ENCODE data around the gene CC2D1A. TPM values are rescaled to one million over a fixed set of nuclear protein-coding genes. Genes with fewer than 3 reads are reported as not detected.

CC2D1A gene
- total RNA-seq, 4 donors from 2014 or later: 97.4 to 235 (median 184) TPM

- no peaks in the 10 kb centered on the region for H3K4me1 ChIP-seq
- H3K9me3 ChIP-seq: peaks cover 0 to 2% (median 0%) of the 10 kb centered on the region in 4 donors
- DNase-seq: no peak
- H3K36me3 ChIP-seq: peaks cover 0 to 93% (median 0%) of the 10 kb centered on the region in 3 donors
- no peaks in the 10 kb centered on the region for H3K27me3 ChIP-seq
- no peak overlapping the region for H3K27ac ChIP-seq
- H3K4me3 ChIP-seq: peak overlapping the region in 1 of 4 donors; percentile 30
- TF ChIP-seq, protein P1, sequence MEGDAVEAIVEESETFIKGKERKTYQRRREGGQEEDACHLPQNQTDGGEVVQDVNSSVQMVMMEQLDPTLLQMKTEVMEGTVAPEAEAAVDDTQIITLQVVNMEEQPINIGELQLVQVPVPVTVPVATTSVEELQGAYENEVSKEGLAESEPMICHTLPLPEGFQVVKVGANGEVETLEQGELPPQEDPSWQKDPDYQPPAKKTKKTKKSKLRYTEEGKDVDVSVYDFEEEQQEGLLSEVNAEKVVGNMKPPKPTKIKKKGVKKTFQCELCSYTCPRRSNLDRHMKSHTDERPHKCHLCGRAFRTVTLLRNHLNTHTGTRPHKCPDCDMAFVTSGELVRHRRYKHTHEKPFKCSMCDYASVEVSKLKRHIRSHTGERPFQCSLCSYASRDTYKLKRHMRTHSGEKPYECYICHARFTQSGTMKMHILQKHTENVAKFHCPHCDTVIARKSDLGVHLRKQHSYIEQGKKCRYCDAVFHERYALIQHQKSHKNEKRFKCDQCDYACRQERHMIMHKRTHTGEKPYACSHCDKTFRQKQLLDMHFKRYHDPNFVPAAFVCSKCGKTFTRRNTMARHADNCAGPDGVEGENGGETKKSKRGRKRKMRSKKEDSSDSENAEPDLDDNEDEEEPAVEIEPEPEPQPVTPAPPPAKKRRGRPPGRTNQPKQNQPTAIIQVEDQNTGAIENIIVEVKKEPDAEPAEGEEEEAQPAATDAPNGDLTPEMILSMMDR (IDR thresholded peaks at IDR 0.05): no peak
- TF ChIP-seq POLR2A (IDR thresholded peaks at IDR 0.05): no peak
Observed at GRCh38 chr19:13961826-13962698, 56.1 kb downstream of the CC2D1A start.

DNA sequence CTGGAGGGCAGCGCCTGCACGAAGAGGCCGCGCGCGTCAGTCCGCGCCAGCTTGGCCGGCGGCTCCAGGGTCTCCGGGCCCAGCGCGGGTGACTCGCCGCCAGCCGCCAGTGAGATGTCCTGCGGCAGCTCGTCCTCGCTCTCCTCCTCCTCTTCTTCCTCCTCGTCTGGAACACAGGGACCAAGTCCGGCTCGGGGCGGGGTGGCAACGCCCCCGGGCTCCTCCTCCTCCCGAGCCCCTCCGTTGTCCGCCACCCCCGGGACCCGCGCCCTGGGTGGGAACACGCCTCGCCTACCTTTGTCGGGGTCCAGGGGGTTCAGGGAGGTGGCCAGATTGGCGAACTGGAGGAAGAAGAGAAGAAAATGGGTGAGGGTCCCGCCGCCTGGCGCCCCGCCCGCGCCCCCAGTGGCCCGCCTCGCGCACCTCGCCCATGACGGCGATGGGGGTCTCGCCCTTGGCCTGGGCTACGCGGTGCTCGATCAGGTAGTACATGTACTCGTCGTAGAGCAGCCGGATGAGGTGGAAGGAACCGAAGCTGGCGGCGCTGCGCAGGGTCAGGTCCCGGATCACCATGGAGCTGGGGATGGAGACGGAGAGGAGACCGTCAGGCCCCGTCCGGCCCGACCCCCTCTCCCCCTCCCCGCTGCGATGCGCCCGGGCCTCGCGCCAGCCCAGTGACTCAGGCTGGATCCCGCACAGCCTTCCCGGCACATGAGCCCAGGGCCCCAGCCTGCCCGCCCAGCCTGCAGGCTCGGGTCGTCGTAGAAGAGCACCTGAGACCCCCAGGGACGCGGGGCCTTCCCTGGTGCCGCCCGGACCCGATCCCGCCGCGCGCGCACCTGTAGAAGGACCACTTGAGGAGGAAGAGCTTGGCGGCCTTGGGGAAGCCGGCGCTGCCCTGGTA is 57.0 kb downstream of the CC2D1A start:
- Histone ChIP-seq H3K9me3 (peaks cover 0 to 2% (median 0%) of the 10 kb centered on the region in 4 donors), H3K27me3 (no peaks in the 10 kb centered on the region), H3K36me3 (peaks cover 0 to 93% (median 0%) of the 10 kb centered on the region in 3 donors), H3K27ac (peak overlapping the region in 1 of 4 donors; percentile 10), H3K4me1 (no peaks in the 10 kb centered on the region), H3K4me3 (peak overlapping the region in 2 of 4 donors; percentile 7 to 30)
- no peak for TF ChIP-seq POLR2A (IDR thresholded peaks at IDR 0.05)
- TF ChIP-seq, protein P1 (IDR thresholded peaks at IDR 0.05): no peak
- no peak for DNase-seq

- TF ChIP-seq POLR2A (IDR thresholded peaks at IDR 0.05): no peak
- TF ChIP-seq, protein P1 (IDR thresholded peaks at IDR 0.05): no peak
- Histone ChIP-seq H3K4me3 (no peak overlapping the region), H3K4me1 (no peaks in the 10 kb centered on the region), H3K27me3 (no peaks in the 10 kb centered on the region), H3K9me3 (peaks cover 0 to 2% (median 0%) of the 10 kb centered on the region in 4 donors), H3K36me3 (peaks cover 0 to 93% (median 0%) of the 10 kb centered on the region in 3 donors), H3K27ac (no peak overlapping the region)
- DNase-seq: no peak
Observed at GRCh38 chr19:13963603-13964105, 57.7 kb downstream of the CC2D1A start.

DNA sequence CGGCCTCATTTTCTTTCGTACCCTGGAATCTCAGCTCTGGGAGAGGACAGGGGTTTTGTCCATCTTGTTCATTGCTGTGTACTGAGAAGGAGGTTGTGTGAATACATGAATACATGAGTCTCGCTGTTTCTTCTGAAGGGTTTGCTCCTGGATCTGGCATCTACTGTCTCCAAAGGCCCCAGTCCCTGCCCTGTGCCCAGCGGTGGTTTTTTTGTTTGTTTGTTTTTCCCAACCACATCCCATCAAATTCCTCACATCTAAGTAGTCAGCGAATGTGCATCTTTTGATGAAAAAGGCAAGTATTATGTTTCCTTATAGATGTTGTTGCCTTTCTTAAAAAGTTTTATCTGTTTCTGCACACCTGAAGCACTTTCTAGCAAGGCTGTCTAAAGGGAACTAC is 58.8 kb downstream of the CC2D1A start:
- no peaks in the 10 kb centered on the region for H3K4me1 ChIP-seq
- DNase-seq: no peak
- H3K27ac ChIP-seq: no peak overlapping the region
- peaks cover 0 to 93% (median 0%) of the 10 kb centered on the region in 3 donors for H3K36me3 ChIP-seq
- H3K9me3 ChIP-seq: peaks cover 0 to 2% (median 0%) of the 10 kb centered on the region in 4 donors
- TF ChIP-seq, protein P1 (IDR thresholded peaks at IDR 0.05): no peak
- no peak for TF ChIP-seq POLR2A (IDR thresholded peaks at IDR 0.05)
- no peak overlapping the region for H3K4me3 ChIP-seq
- no peaks in the 10 kb centered on the region for H3K27me3 ChIP-seq

DNA sequence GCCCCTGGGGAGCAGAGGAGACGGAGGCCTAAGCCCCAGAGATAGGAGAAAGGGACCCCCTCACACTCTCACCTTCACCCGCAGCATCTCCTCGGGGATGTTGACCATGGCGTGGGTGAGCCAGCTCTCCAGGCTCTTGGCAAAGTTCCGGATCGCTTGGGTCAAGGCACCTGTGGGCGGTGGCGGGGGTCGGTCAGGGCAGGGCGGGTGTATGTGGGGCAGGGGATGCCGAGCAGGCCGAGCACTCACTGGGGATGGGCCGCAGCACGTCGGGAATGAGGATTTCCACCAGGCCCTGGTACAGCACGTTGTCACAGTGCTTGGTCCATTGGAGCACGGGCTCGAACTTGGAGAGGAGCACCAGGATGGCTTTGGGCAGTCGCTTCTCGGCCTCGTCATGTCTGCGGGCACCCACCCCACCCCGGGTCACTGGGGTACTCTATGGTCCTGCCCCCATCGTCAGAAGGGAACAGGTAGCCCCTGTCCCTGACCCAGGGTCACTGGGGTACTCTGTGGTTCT is 59.4 kb downstream of the CC2D1A start:
- Histone ChIP-seq H3K27me3 (no peaks in the 10 kb centered on the region), H3K4me1 (no peaks in the 10 kb centered on the region), H3K4me3 (no peak overlapping the region), H3K36me3 (peaks cover 0 to 92% (median 0%) of the 10 kb centered on the region in 3 donors), H3K27ac (no peak overlapping the region), H3K9me3 (peaks cover 0 to 2% (median 0%) of the 10 kb centered on the region in 4 donors)
- DNase-seq: no peak
- no peak for TF ChIP-seq POLR2A (IDR thresholded peaks at IDR 0.05)
- TF ChIP-seq, protein P1 (IDR thresholded peaks at IDR 0.05): no peak
